GM12891 (cell line): ENCODE results near the gene STK32B.

Source experiments
- POLR2A ChIP-seq: IDR thresholded peaks from 2 replicates; pipeline ENCODE4 v1.6.1; 2011; ENCODE audit warnings: low read depth, low read length, control low read depth
- POU2F2 ChIP-seq: IDR thresholded peaks from 2 replicates; pipeline ENCODE4 v1.6.1; 2011; ENCODE audit warnings: low read depth, mild to moderate bottlenecking, control low read depth, low read length, moderate library complexity
- TAF1 ChIP-seq: IDR thresholded peaks from 2 replicates; pipeline ENCODE4 v1.6.1; 2011; ENCODE audit warnings: low read depth, low read length, control low read depth

GRCh38 chr4:5455003-5455585 lies 403.8 kb downstream of the STK32B start:
- TF ChIP-seq POLR2A (no peak), TAF1 (no peak), POU2F2 (no peak)
